GM12878 (cell line): ENCODE data around the gene SIX5. TPM values are rescaled to one million over a fixed set of nuclear protein-coding genes. Genes with fewer than 3 reads are reported as not detected.

ENCODE experiments used
- BCLAF1 ChIP-seq: fragments of 450-650 bp; IDR thresholded peaks from 2 replicates; pipeline ENCODE4 v1.6.1; 2017; ENCODE audit warnings: antibody characterized with exemption, mild to moderate bottlenecking, moderate library complexity
- CUX1 ChIP-seq: IDR thresholded peaks from 2 replicates; pipeline ENCODE4 v1.6.1; 2012; ENCODE audit warnings: improper control_type of control experiment, low read depth, low read length; ENCODE audit not compliant: insufficient replicate concordance
- FOXK2 ChIP-seq: fragments of 450-650 bp; IDR thresholded peaks from 2 replicates; pipeline ENCODE4 v1.6.1; 2017; ENCODE audit warnings: mild to moderate bottlenecking, moderate library complexity
- JUNB ChIP-seq: IDR thresholded peaks from 2 replicates; pipeline ENCODE4 v1.6.1; 2016; ENCODE audit warnings: antibody characterized with exemption, mild to moderate bottlenecking
- NR2F1 ChIP-seq: fragments of 450-650 bp; conservative IDR thresholded peaks from 2 replicates; pipeline ENCODE4 v1.6.1; 2017; ENCODE audit warnings: mild to moderate bottlenecking
- PAX5 ChIP-seq: IDR thresholded peaks from 2 replicates; pipeline ENCODE4 v1.6.1; 2011; ENCODE audit warnings: low read depth, low read length, borderline replicate concordance
- POLR2AphosphoS2 ChIP-seq: IDR thresholded peaks from 2 replicates; pipeline ENCODE4 v1.6.1; 2011; ENCODE audit warnings: low read depth, mild to moderate bottlenecking, low read length, improper control_type of control experiment, moderate library complexity
- SIX5 ChIP-seq: IDR thresholded peaks from 2 replicates; pipeline ENCODE4 v1.6.1; 2011; ENCODE audit warnings: mild to moderate bottlenecking, low read depth, low read length, moderate library complexity; ENCODE audit not compliant: severe bottlenecking
- SKIL ChIP-seq: fragments of 450-650 bp; IDR thresholded peaks from 2 replicates; pipeline ENCODE4 v1.6.1; 2017; ENCODE audit warnings: mild to moderate bottlenecking, low read depth, inconsistent platforms; ENCODE audit not compliant: poor library complexity, severe bottlenecking
- SMAD1 ChIP-seq: fragments of 450-650 bp; IDR thresholded peaks from 2 replicates; pipeline ENCODE4 v1.6.1; 2018; ENCODE audit warnings: mild to moderate bottlenecking, low read depth; ENCODE audit not compliant: partially characterized antibody
- SPI1 ChIP-seq: IDR thresholded peaks from 2 replicates; pipeline ENCODE4 v1.6.1; 2011; ENCODE audit warnings: low read depth, mild to moderate bottlenecking, low read length, moderate library complexity, borderline replicate concordance; ENCODE audit not compliant: insufficient read depth
- SREBF2 ChIP-seq: IDR thresholded peaks from 2 replicates; pipeline ENCODE4 v1.6.1; 2012; ENCODE audit warnings: mild to moderate bottlenecking, low read length
- WRNIP1 ChIP-seq: IDR thresholded peaks from 2 replicates; pipeline ENCODE4 v1.6.1; 2011; ENCODE audit warnings: low read depth, low read length, improper control_type of control experiment, borderline replicate concordance
- YY1 ChIP-seq: IDR thresholded peaks from 2 replicates; pipeline ENCODE4 v1.6.1; 2011; ENCODE audit warnings: low read depth, mild to moderate bottlenecking, low read length
- ZNF687 ChIP-seq: fragments of 450-650 bp; IDR thresholded peaks from 2 replicates; pipeline ENCODE4 v1.6.1; 2017; ENCODE audit warnings: mild to moderate bottlenecking, moderate library complexity
- polyA plus RNA-seq, 11 experiments: library from polyadenylated mRNA; depleted of rRNA in 4 of 11; unstranded in 6 of 11; stranded (reverse) in 5 of 11; fragments of >200 nt; fragmentation: Nextera tagmentation in 4 of 11; fragmentation: Illumina TruSeq in 1 of 11; extraction: Ambion mirVana in 4 of 11; extraction: Trizol in 1 of 11; gene quantifications; 1 replicate in 1 of 11; 2 replicates in 10 of 11; pipeline versions ENCODE4 v1.2.1 to v1.2.3, GENCODE V29; 2011 to 2016; ENCODE audit warnings: inconsistent platforms in 2 of 11, missing spikeins in 2 of 11, low read depth in 1 of 11
- total RNA-seq, 4 experiments: library from RNA; depleted of rRNA in 3 of 4; stranded (reverse); fragments of >200 nt in 3 of 4; fragmentation: Illumina TruSeq in 1 of 4; extraction: Trizol in 1 of 4; gene quantifications; 2 replicates each; pipeline versions ENCODE4 v1.2.1 to v1.2.3, GENCODE V29; 2013 to 2021

Gene SIX5
- total and polyA plus RNA-seq, 10 of the 15 experiments (the other 5 are each of a cell fraction or from before 2014, with no cell fraction given), result 1.9 to 10.5 (median 3.0) TPM; not detected in 2

GRCh38 chr19:45792470-45793177 is 23.6 kb upstream of the SIX5 start, which contains the start of gene DMWD (continued):
- TF ChIP-seq SREBF2, result no peak
- TF ChIP-seq ZNF687, result peak; percentile 59; the same call in 1 of the 2 replicates
- peak; percentile 69 for TF ChIP-seq NR2F1
- TF ChIP-seq SIX5, result no peak
- TF ChIP-seq SMAD1, result no peak
- TF ChIP-seq YY1, result peak; percentile 96
- no peak for TF ChIP-seq BCLAF1
- TF ChIP-seq PAX5, result no peak; the same call in 1 of the 2 replicates
- TF ChIP-seq JUNB, result no peak
- TF ChIP-seq POLR2AphosphoS2, result no peak
- TF ChIP-seq FOXK2, result no peak
- no peak for TF ChIP-seq WRNIP1
- TF ChIP-seq SPI1, result no peak
- TF ChIP-seq CUX1, result no peak
- TF ChIP-seq SKIL, result no peak
